Measurements from ENCODE around the gene ZDHHC20.
"Not testable (repeated sequence)": the region's sequence is repeated elsewhere in the genome, so short reads cannot be mapped to it uniquely, and the experiment has no call there.

Gene ZDHHC20

GRCh38 chr13:21389124-21389523, 70.0 kb downstream of the ZDHHC20 start:
- Histone ChIP-seq H3K9me2 (replicated peaks; ENCODE audit: insufficient read depth, low read length) (no peaks in the 10 kb centered on the region), H3K4me2 (ENCODE audit: low read depth, low read length) (no peak overlapping the region), H3F3A (ENCODE audit: insufficient read depth, low read length) (no peaks in the 10 kb centered on the region), H3K9ac (ENCODE audit: low read length) (no peak overlapping the region), H3K27me3 (replicated peaks; ENCODE audit: insufficient read depth, low read length) (no peaks in the 10 kb centered on the region), H2AFZ (ENCODE audit: low read length) (no peak overlapping the region), H3K27ac (ENCODE audit: low read length) (no peak overlapping the region), H3K4me3 (ENCODE audit: low read length) (no peak overlapping the region), H3K9me3 (replicated peaks; ENCODE audit: insufficient read depth, low read length) (no peaks in the 10 kb centered on the region), H3K79me2 (ENCODE audit: low read length) (no peaks in the 10 kb centered on the region), H4K20me1 (ENCODE audit: insufficient read depth, low read length) (no peaks in the 10 kb centered on the region), H3K4me1 (ENCODE audit: low read length) (no peaks in the 10 kb centered on the region), H3K36me3 (replicated peaks; ENCODE audit: insufficient read depth, low read length) (no peaks in the 10 kb centered on the region)
- TF ChIP-seq EZH2 (optimal IDR thresholded peaks at IDR 0.05; ENCODE audit: low read depth, low read length) (no peak), EZH2phosphoT487 (IDR thresholded peaks at IDR 0.05; ENCODE audit: low read length) (no peak), CTCF (IDR thresholded peaks at IDR 0.05; ENCODE audit: low read length) (no peak)
- no peak for DNase-seq

- no peaks in the 10 kb centered on the region for H4K20me1 ChIP-seq (ENCODE audit: insufficient read depth, low read length)
These were observed 73.4 kb downstream of the ZDHHC20 start for GRCh38 chr13:21385710-21386109.

GRCh38 chr13:21383090-21383489, 76.0 kb downstream of the ZDHHC20 start:
- Histone ChIP-seq H4K20me1 (ENCODE audit: insufficient read depth, low read length) (no peaks in the 10 kb centered on the region), H3K4me3 (ENCODE audit: low read length) (no peak overlapping the region), H3K27ac (ENCODE audit: low read length) (no peak overlapping the region), H3K9me2 (replicated peaks; ENCODE audit: insufficient read depth, low read length) (no peaks in the 10 kb centered on the region), H3F3A (ENCODE audit: insufficient read depth, low read length) (no peaks in the 10 kb centered on the region), H3K4me1 (ENCODE audit: low read length) (no peaks in the 10 kb centered on the region), H3K9me3 (replicated peaks; ENCODE audit: insufficient read depth, low read length) (no peaks in the 10 kb centered on the region), H3K4me2 (ENCODE audit: low read depth, low read length) (no peak overlapping the region), H3K9ac (ENCODE audit: low read length) (no peak overlapping the region), H3K79me2 (ENCODE audit: low read length) (no peaks in the 10 kb centered on the region), H2AFZ (ENCODE audit: low read length) (no peak overlapping the region), H3K36me3 (replicated peaks; ENCODE audit: insufficient read depth, low read length) (no peaks in the 10 kb centered on the region), H3K27me3 (replicated peaks; ENCODE audit: insufficient read depth, low read length) (no peaks in the 10 kb centered on the region)
- TF ChIP-seq CTCF (IDR thresholded peaks at IDR 0.05; ENCODE audit: low read length) (no peak), EZH2 (optimal IDR thresholded peaks at IDR 0.05; ENCODE audit: low read depth, low read length) (no peak), EZH2phosphoT487 (IDR thresholded peaks at IDR 0.05; ENCODE audit: low read length) (no peak)
- no peak for DNase-seq

More at GRCh38 chr13:21385710-21386109, 73.4 kb downstream of the ZDHHC20 start:
- Histone ChIP-seq H3K4me1 (ENCODE audit: low read length) (no peaks in the 10 kb centered on the region), H3K9me2 (replicated peaks; ENCODE audit: insufficient read depth, low read length) (no peaks in the 10 kb centered on the region), H3K4me2 (ENCODE audit: low read depth, low read length) (no peak overlapping the region), H3K27ac (ENCODE audit: low read length) (no peak overlapping the region), H2AFZ (ENCODE audit: low read length) (no peak overlapping the region), H3K9ac (ENCODE audit: low read length) (no peak overlapping the region), H3K79me2 (ENCODE audit: low read length) (no peaks in the 10 kb centered on the region), H3K36me3 (replicated peaks; ENCODE audit: insufficient read depth, low read length) (no peaks in the 10 kb centered on the region), H3K4me3 (ENCODE audit: low read length) (no peak overlapping the region), H3K9me3 (replicated peaks; ENCODE audit: insufficient read depth, low read length) (no peaks in the 10 kb centered on the region), H3K27me3 (replicated peaks; ENCODE audit: insufficient read depth, low read length) (no peaks in the 10 kb centered on the region), H3F3A (ENCODE audit: insufficient read depth, low read length) (no peaks in the 10 kb centered on the region)
- TF ChIP-seq CTCF (IDR thresholded peaks at IDR 0.05; ENCODE audit: low read length), result no peak
- no peak for TF ChIP-seq EZH2phosphoT487 (IDR thresholded peaks at IDR 0.05; ENCODE audit: low read length)
- no peak for TF ChIP-seq EZH2 (optimal IDR thresholded peaks at IDR 0.05; ENCODE audit: low read depth, low read length)
- no peak for DNase-seq

GRCh38 chr13:21376998-21377985, 81.8 kb downstream of the ZDHHC20 start:
- not testable (repeated sequence) for DNase-seq; H3K4me2 ChIP-seq (ENCODE audit: low read depth, low read length); H3K9me3 ChIP-seq (replicated peaks; ENCODE audit: insufficient read depth, low read length); H3K36me3 ChIP-seq (replicated peaks; ENCODE audit: insufficient read depth, low read length); H3K4me1 ChIP-seq (ENCODE audit: low read length); H3K4me3 ChIP-seq (ENCODE audit: low read length); H3K9ac ChIP-seq (ENCODE audit: low read length); H3K79me2 ChIP-seq (ENCODE audit: low read length); H3F3A ChIP-seq (ENCODE audit: insufficient read depth, low read length); H4K20me1 ChIP-seq (ENCODE audit: insufficient read depth, low read length); H2AFZ ChIP-seq (ENCODE audit: low read length); H3K27me3 ChIP-seq (replicated peaks; ENCODE audit: insufficient read depth, low read length); H3K27ac ChIP-seq (ENCODE audit: low read length); H3K9me2 ChIP-seq (replicated peaks; ENCODE audit: insufficient read depth, low read length)
